Loucy (cell line): ENCODE data around the gene HLA-B.

Experiments
- CTCF ChIP-seq: fragments of 200-600 bp; sonication (generic); conservative IDR thresholded peaks from 2 replicates; pipeline ENCODE4 v1.5.1; 2014; ENCODE audit warnings: mild to moderate bottlenecking, antibody characterized with exemption, low read length
- EZH2phosphoT487 ChIP-seq: fragments of 200-600 bp; IDR thresholded peaks from 2 replicates; pipeline ENCODE4 v1.6.1; 2018; ENCODE audit warnings: antibody characterized with exemption, mild to moderate bottlenecking, moderate library complexity, borderline replicate concordance

DNA sequence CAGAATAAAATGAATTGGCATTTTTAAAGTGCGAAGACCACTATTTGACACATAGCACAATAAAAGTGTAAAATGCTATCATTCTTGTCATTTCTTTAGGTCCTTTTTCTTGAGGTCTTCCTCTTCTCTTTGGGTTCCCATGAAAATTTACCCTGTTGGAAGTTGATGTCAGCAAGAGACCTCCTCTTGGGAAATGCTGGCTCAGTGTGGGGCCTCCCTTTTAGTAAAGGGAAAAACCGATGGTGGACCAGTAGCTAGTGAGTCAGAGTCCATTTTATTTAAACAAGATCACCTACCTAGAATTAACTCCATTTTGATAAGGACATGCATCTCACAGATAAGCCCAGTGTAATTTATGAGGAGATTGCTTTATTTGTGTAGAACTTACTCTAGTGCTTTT lies 47.3 kb downstream of the HLA-B start:
- TF ChIP-seq EZH2phosphoT487 (no peak), CTCF (no peak)
